ENCODE results near the gene ARHGAP25.

Gene ARHGAP25

GRCh38 chr2:68837164-68837860, 102.7 kb downstream of the ARHGAP25 start:
- DNase-seq, result no peak

- DNase-seq, result no peak
Measured at GRCh38 chr2:68837861-68838341, 103.3 kb downstream of the ARHGAP25 start.

- no peak for DNase-seq
Measured at GRCh38 chr2:68838641-68839040, 104.0 kb downstream of the ARHGAP25 start.

- DNase-seq, result no peak
Measured at GRCh38 chr2:68839260-68839833, 104.7 kb downstream of the ARHGAP25 start.

- no peak for DNase-seq
Measured at GRCh38 chr2:68845043-68845442, 110.4 kb downstream of the ARHGAP25 start.

GRCh38 chr2:68846091-68846490, 111.5 kb downstream of the ARHGAP25 start:
- no peak for DNase-seq

GRCh38 chr2:68847751-68848150, 113.1 kb downstream of the ARHGAP25 start:
- no peak for DNase-seq

- no peak for DNase-seq
Measured at GRCh38 chr2:68849579-68850030, 115.0 kb downstream of the ARHGAP25 start.

- no peak for DNase-seq
Measured at GRCh38 chr2:68850524-68850923, 115.9 kb downstream of the ARHGAP25 start.

- no peak for DNase-seq
Measured at GRCh38 chr2:68853035-68853434, 118.4 kb downstream of the ARHGAP25 start.

- no peak for DNase-seq
Measured at GRCh38 chr2:68853915-68854314, 119.3 kb downstream of the ARHGAP25 start.

- no peak for DNase-seq
Measured at GRCh38 chr2:68854476-68854875, 119.9 kb downstream of the ARHGAP25 start.

- DNase-seq, result no peak
Measured at GRCh38 chr2:68855550-68855949, 120.9 kb downstream of the ARHGAP25 start.

GRCh38 chr2:68857202-68857845, 122.7 kb downstream of the ARHGAP25 start:
- no peak for DNase-seq

GRCh38 chr2:68857855-68858456, 123.3 kb downstream of the ARHGAP25 start:
- DNase-seq, result no peak

GRCh38 chr2:68860111-68860510, 125.5 kb downstream of the ARHGAP25 start:
- DNase-seq, result no peak

GRCh38 chr2:68861330-68861729, 126.7 kb downstream of the ARHGAP25 start:
- DNase-seq, result no peak

GRCh38 chr2:68862889-68863288, 128.3 kb downstream of the ARHGAP25 start:
- no peak for DNase-seq

- DNase-seq, result no peak
Measured at GRCh38 chr2:68863996-68864395, 129.4 kb downstream of the ARHGAP25 start.

GRCh38 chr2:68865108-68865507, 130.5 kb downstream of the ARHGAP25 start:
- DNase-seq, result no peak

- DNase-seq, result no peak
Measured at GRCh38 chr2:68870215-68870614, 135.6 kb downstream of the ARHGAP25 start.

- no peak for DNase-seq
Measured at GRCh38 chr2:68871159-68871764, 136.7 kb downstream of the ARHGAP25 start, which contains the start of gene BMP10. Gene BMP10, minus strand, starts transcription at chr2:68871397. Its CDS starts 39 bp downstream, at chr2:68871358.

Measured in NCI-H2081 (cell line).